Ecto neural progenitor cell (in vitro differentiated cells): ENCODE data around the gene SLC5A2.
"Not testable (repeated sequence)": the region's sequence is repeated elsewhere in the genome, so short reads cannot be mapped to it uniquely, and the experiment has no call there.

Experiments
- DNase-seq: peaks from one replicate; pipeline ENCODE4 v3.0.0-alpha.2; 2018; ENCODE audit warnings: low spot score

Gene SLC5A2

GRCh38 chr16:31483081-31483480 is at the start of gene SLC5A2:
Gene SLC5A2 (plus strand): TSS chr16:31483123. CDS start chr16:31483137, 14 bp downstream.
- DNase-seq: no peak

GRCh38 chr16:31435341-31436220 is 47.3 kb upstream of the SLC5A2 start:
- DNase-seq: no peak

GRCh38 chr16:31436221-31437045 is 46.5 kb upstream of the SLC5A2 start:
- DNase-seq: no peak

DNA sequence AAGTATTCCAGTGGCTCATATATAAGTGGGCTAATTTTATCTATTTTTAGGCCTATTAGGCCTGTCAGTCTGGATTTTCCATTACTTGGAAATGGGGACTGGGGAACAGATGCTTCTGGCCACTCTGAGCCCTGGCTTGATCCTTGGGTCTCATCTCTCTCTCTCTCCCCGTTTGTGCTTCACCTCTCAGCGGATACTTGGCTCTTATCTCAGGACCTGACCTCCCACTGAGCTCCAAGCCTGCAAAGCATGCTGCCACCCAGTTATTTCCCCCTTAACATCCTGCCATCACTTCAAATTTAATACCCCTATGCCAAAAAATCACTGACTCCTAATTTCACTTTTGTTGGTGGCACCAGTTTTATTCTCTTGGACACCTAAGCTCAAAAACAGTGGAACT is 44.5 kb upstream of the SLC5A2 start:
- DNase-seq: no peak

DNA sequence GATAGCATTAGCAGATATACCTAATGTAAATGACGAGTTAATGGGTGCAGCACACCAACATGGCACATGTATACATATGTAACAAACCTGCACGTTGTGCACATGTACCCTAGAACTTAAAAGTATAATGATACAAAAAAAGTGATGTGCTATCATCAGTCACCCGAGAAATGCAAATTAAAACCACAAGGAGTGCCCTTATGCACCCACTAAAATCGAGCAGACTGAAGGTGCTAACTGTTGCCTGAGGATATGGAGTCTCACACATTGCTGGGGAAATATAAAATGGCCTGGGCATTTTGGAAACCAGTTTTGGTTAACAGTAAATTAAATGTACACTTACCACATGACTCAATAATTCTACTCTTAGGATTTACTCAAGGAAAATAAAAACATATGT is 43.9 kb upstream of the SLC5A2 start:
- DNase-seq: not testable (repeated sequence)

- DNase-seq: no peak
These were observed 43.4 kb upstream of the SLC5A2 start for GRCh38 chr16:31439519-31439918.

DNA sequence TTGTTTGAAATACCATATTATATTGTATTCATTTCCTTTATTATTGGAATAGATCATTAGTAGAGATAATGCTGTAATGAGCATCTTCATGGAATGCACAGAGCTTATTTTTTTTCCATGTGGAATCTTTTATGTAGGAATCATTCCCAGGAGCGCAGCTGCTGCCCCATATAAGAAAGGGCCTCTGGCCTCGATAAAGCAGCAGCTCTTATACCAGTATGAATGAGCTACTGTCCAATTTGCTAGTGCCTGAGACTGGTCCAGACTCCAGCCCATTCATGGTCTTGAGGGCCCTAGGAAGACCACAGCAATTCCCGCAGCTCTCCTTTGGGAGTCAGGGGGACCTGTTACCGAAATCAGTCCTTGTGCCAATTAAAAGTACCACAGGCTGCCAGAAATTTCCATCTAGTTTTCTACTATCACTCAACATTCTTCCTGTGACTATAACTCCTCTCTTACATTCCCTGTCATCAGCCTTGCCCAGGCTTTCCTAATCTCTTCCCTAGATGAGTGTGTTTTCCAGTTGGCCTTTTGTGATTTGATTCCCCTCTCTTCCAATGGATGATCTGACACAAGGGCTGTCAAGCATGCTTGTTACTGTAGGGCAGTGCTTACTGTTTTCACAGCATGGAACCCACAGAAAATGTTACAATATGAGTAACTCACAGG is 42.3 kb upstream of the SLC5A2 start:
- no peak for DNase-seq

DNA sequence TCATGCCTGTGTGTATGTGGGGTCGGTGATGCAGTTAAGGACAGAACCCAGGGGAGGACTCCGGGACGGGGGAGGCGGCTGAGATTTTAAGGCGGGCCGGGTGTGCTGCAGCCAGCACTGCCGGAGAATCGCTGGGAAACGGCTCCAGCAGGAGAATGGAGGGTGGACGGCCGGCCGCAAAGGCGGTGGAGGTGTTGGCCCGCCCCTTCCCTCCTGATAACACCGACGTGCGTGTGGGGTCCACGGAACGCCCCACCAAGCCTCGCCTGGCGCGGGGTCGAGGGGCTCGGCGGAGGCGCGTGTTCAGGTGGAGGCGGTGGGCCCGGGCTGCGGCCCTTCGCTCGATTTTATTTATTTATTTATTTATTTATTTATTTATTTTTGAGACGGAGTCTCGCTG is 41.0 kb upstream of the SLC5A2 start:
- no peak for DNase-seq

DNA sequence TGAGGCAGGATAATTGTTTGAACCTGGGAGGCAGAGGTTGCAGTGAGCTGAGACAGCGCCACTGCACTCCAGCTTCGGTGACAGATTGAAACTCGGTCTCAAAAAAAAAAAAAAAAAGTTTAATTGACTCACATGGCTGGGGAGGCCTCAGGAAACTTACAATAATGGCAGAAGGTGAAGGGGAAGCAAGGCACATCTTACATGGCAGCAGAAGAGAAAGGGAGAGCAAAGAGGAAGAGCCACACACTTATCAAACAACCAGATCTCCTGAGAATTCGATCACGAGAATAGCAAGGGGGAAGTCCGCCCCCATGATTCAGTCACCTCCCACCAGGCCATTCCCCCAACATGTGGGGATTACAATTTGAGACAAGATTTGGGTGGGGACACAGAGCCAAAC is 37.0 kb upstream of the SLC5A2 start:
- DNase-seq: not testable (repeated sequence)

DNA sequence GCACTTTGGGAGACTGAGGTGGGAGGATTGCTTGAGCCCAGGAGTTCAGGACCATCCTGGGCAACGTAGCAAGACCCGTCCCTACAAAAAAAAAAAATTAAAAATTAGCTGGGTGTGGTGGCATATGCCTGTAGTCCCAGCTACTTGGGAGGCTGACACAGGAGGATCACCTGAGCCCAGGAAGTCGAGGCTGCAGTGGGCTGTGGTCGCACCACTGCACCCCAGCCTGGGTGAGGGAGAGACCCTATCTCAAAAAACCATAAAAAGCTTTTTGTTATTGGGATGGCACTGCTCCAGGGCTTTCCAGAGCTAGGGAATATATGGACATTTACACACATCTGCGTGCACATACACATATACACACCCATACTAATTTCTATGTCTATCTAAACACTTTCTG is 31.7 kb upstream of the SLC5A2 start:
- no peak for DNase-seq

DNA sequence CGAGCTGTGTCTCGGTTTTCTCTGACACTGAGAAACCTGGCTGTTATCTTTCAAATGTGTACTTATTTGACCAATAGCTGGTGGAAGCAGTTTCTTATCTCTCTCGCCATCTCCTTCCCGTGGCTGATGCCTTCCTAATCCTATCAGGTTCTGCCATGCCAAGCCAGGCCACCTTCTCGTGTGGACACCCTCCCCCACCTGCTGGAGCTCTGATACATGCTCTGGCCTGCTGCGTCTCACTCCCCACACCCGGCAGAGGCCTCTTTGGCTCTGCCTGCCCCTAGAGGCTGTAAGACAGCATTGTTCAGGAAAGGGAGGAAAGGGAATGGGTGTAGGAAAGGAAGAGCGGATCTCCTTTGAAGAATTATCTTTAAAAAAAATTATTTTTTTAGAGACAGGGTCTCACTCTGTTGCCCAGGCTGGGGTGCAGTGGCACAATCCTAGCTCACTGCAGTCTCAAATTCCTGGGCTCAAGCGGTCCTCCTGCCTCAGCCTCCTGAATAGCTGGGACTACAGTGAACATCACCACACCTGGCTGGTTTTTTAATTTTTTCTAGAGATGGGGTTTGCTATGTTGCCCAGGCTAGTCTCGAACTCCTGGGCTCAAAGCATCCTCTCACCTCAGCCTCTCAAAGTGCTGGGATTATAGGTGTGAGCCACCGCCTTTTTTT is 31.1 kb upstream of the SLC5A2 start:
- no peak for DNase-seq

- DNase-seq: no peak
These were observed 30.3 kb upstream of the SLC5A2 start for GRCh38 chr16:31452631-31453106.

- no peak for DNase-seq
These were observed 29.4 kb upstream of the SLC5A2 start for GRCh38 chr16:31453255-31454204.

- no peak for DNase-seq
These were observed 27.2 kb upstream of the SLC5A2 start for GRCh38 chr16:31455601-31456314.

DNA sequence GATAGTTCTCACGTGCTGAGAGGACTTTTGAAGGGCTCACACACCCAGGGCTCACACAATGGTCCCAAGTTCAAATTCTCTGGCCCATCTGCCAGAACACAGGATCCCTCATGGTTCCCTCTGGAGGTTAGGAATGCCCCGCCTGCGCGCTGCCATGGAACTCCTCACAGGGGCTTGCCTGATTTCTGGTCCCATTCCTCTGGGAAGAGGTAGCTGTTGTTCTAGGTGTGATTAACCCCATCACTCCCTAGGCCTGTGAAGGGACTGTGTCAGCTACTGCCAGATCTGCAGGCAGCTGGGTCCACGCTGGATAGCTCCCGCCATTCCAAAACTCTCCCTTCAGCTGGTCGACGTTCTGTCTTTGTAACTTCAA is 25.9 kb upstream of the SLC5A2 start:
- no peak for DNase-seq

- DNase-seq: peak; percentile 68
These were observed 24.7 kb upstream of the SLC5A2 start for GRCh38 chr16:31458073-31458843.

- peak; percentile 97 for DNase-seq
These were observed 23.9 kb upstream of the SLC5A2 start, which contains the start of gene ARMC5 for GRCh38 chr16:31458844-31459686. Gene ARMC5 (plus strand): TSS chr16:31459501. CDS start chr16:31459525, 24 bp downstream.
